ENCODE measurements around the gene TBXAS1.

TBXAS1 gene

DNA sequence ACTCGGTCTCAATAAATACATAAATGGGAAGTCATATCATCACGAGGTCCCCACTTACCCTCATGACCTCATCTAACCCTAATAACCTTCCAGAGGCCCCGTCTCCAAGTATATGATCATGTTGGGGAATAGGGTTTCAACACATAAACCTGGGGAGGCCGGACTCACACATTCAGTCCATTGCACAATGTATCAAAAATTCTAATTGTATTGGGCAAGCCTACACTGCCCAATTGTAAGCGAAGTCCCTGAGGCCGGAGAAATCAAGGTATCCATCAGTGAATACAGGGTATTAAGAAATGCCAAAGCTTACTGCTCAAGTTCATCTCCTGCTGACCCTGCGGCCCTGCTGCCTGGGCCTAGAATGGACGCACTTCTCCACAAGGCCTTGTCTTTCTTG lies 164.1 kb downstream of the TBXAS1 start:
- Histone ChIP-seq H3K27ac (ENCODE audit: low read depth, low read length) (no peak overlapping the region), H3K27me3 (ENCODE audit: control insufficient read depth, low read length) (peaks cover 17% of the 10 kb centered on the region), H3K79me2 (ENCODE audit: control insufficient read depth, low read length) (no peaks in the 10 kb centered on the region), H3K9me3 (ENCODE audit: control insufficient read depth, insufficient read depth, low read length) (no peaks in the 10 kb centered on the region), H3K9me2 (replicated peaks; ENCODE audit: control insufficient read depth, low read length) (no peaks in the 10 kb centered on the region), H3K4me3 (ENCODE audit: low read length) (no peak overlapping the region), H4K20me1 (ENCODE audit: control insufficient read depth, insufficient read depth, low read depth, low read length) (no peaks in the 10 kb centered on the region), H3K4me2 (ENCODE audit: low read length) (no peak overlapping the region), H3K36me3 (ENCODE audit: control insufficient read depth, low read length) (no peaks in the 10 kb centered on the region), H3F3A (ENCODE audit: control insufficient read depth, insufficient read depth) (no peaks in the 10 kb centered on the region), H3K4me1 (ENCODE audit: control insufficient read depth, low read length) (peaks cover 8% of the 10 kb centered on the region)
- no peak for TF ChIP-seq EZH2phosphoT487 (IDR thresholded peaks at IDR 0.05; ENCODE audit: borderline replicate concordance, low read length)
- no peak for TF ChIP-seq CTCF (IDR thresholded peaks at IDR 0.05; ENCODE audit: low read depth, low read length, poor library complexity, severe bottlenecking)

GRCh38 chr7:139993592-139993991 lies 164.5 kb downstream of the TBXAS1 start:
- H3K27me3 ChIP-seq (ENCODE audit: control insufficient read depth, low read length): peaks cover 18% of the 10 kb centered on the region
- no peaks in the 10 kb centered on the region for H3F3A ChIP-seq (ENCODE audit: control insufficient read depth, insufficient read depth)
- H3K36me3 ChIP-seq (ENCODE audit: control insufficient read depth, low read length): no peaks in the 10 kb centered on the region
- H3K9me3 ChIP-seq (ENCODE audit: control insufficient read depth, insufficient read depth, low read length): no peaks in the 10 kb centered on the region
- no peak overlapping the region for H3K4me3 ChIP-seq (ENCODE audit: low read length)
- H4K20me1 ChIP-seq (ENCODE audit: control insufficient read depth, insufficient read depth, low read depth, low read length): no peaks in the 10 kb centered on the region
- TF ChIP-seq EZH2phosphoT487 (IDR thresholded peaks at IDR 0.05; ENCODE audit: borderline replicate concordance, low read length) (no peak), CTCF (IDR thresholded peaks at IDR 0.05; ENCODE audit: low read depth, low read length, poor library complexity, severe bottlenecking) (no peak)
- no peaks in the 10 kb centered on the region for H3K9me2 ChIP-seq (replicated peaks; ENCODE audit: control insufficient read depth, low read length)
- no peak overlapping the region for H3K27ac ChIP-seq (ENCODE audit: low read depth, low read length)
- no peaks in the 10 kb centered on the region for H3K79me2 ChIP-seq (ENCODE audit: control insufficient read depth, low read length)
- H3K4me2 ChIP-seq (ENCODE audit: low read length): no peak overlapping the region
- peaks cover 8% of the 10 kb centered on the region for H3K4me1 ChIP-seq (ENCODE audit: control insufficient read depth, low read length)

DNA sequence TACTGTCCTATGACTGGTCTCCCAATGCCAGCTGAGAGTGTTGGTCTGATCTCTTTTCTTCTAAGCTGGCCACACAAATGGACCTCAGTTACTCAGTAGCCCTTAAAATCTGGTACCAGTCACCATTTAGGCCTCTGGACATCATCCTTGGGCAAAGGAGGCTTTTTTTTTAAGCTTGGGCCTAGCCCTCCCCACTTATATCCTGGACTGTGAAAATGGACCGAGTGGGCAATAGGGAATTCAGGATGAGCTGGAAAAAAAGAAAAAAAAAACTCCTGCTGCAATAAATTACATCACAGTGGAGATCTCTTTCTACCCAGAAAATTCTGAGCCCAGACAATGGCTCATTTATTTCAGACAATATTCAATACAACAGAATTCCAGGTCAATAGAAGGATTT lies 165.3 kb downstream of the TBXAS1 start:
- no peaks in the 10 kb centered on the region for H3K36me3 ChIP-seq (ENCODE audit: control insufficient read depth, low read length)
- H3K4me1 ChIP-seq (ENCODE audit: control insufficient read depth, low read length): peaks cover 8% of the 10 kb centered on the region
- H3F3A ChIP-seq (ENCODE audit: control insufficient read depth, insufficient read depth): no peaks in the 10 kb centered on the region
- no peaks in the 10 kb centered on the region for H3K9me3 ChIP-seq (ENCODE audit: control insufficient read depth, insufficient read depth, low read length)
- H3K27me3 ChIP-seq (ENCODE audit: control insufficient read depth, low read length): peaks cover 20% of the 10 kb centered on the region
- H3K9me2 ChIP-seq (replicated peaks; ENCODE audit: control insufficient read depth, low read length): no peaks in the 10 kb centered on the region
- no peak overlapping the region for H3K4me2 ChIP-seq (ENCODE audit: low read length)
- H3K79me2 ChIP-seq (ENCODE audit: control insufficient read depth, low read length): no peaks in the 10 kb centered on the region
- H4K20me1 ChIP-seq (ENCODE audit: control insufficient read depth, insufficient read depth, low read depth, low read length): no peaks in the 10 kb centered on the region
- TF ChIP-seq EZH2phosphoT487 (IDR thresholded peaks at IDR 0.05; ENCODE audit: borderline replicate concordance, low read length) (no peak), CTCF (IDR thresholded peaks at IDR 0.05; ENCODE audit: low read depth, low read length, poor library complexity, severe bottlenecking) (no peak)
- H3K27ac ChIP-seq (ENCODE audit: low read depth, low read length): no peak overlapping the region
- no peak overlapping the region for H3K4me3 ChIP-seq (ENCODE audit: low read length)

Data from DOHH2 (cell line).